PFSK-1 (cell line): Measurements from ENCODE around the gene MFSD6L.

ENCODE experiments used
- FOXP2 ChIP-seq: optimal IDR thresholded peaks from 2 replicates; pipeline ENCODE3; 2011; ENCODE audit warnings: borderline replicate concordance, control low read depth, inconsistent platforms; ENCODE audit not compliant: insufficient read depth; ENCODE audit errors: extremely low read length, extremely low read depth
- POLR2AphosphoS5 ChIP-seq: IDR thresholded peaks from 2 replicates; pipeline ENCODE4 v1.6.1; 2012; ENCODE audit warnings: low read depth, mild to moderate bottlenecking, control low read depth, low read length, moderate library complexity
- TAF1 ChIP-seq: IDR thresholded peaks from 2 replicates; pipeline ENCODE4 v1.6.1; 2012; ENCODE audit warnings: low read length, control low read depth, borderline replicate concordance; ENCODE audit not compliant: insufficient read depth
- TF ChIP-seq, protein P1 (sequence below), 2 experiments: IDR thresholded peaks; 2 replicates each; pipeline versions ENCODE4 v1.6.1 to v1.8.0; 2011 to 2012; ENCODE audit warnings: low read depth in 2 of 2, low read length in 2 of 2, control low read depth in 1 of 2, inconsistent platforms in 1 of 2, mild to moderate bottlenecking in 1 of 2, moderate library complexity in 1 of 2; ENCODE audit not compliant: insufficient read depth in 1 of 2

DNA sequence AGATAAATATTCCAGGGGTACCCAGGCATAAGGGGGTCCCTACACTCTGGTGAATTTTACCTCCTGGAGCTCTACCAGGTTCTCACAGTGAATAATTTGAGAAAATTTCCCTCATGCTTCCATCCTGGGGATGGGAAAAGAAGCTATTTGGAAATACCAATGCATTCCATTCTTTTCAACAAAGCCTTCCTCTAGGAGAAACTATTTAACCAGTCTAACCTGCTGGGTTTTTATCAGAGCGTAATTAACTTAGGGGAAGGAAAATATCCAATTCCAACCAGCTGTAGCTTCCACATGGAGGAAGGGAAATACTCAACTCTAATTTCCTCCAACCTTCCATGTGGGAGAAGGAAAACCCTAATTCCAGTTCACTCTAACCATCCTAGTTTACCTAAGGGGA, 17.0 kb downstream of the MFSD6L start:
- TF ChIP-seq, protein P1, sequence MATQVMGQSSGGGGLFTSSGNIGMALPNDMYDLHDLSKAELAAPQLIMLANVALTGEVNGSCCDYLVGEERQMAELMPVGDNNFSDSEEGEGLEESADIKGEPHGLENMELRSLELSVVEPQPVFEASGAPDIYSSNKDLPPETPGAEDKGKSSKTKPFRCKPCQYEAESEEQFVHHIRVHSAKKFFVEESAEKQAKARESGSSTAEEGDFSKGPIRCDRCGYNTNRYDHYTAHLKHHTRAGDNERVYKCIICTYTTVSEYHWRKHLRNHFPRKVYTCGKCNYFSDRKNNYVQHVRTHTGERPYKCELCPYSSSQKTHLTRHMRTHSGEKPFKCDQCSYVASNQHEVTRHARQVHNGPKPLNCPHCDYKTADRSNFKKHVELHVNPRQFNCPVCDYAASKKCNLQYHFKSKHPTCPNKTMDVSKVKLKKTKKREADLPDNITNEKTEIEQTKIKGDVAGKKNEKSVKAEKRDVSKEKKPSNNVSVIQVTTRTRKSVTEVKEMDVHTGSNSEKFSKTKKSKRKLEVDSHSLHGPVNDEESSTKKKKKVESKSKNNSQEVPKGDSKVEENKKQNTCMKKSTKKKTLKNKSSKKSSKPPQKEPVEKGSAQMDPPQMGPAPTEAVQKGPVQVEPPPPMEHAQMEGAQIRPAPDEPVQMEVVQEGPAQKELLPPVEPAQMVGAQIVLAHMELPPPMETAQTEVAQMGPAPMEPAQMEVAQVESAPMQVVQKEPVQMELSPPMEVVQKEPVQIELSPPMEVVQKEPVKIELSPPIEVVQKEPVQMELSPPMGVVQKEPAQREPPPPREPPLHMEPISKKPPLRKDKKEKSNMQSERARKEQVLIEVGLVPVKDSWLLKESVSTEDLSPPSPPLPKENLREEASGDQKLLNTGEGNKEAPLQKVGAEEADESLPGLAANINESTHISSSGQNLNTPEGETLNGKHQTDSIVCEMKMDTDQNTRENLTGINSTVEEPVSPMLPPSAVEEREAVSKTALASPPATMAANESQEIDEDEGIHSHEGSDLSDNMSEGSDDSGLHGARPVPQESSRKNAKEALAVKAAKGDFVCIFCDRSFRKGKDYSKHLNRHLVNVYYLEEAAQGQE (IDR thresholded peaks at IDR 0.05; ENCODE audit: insufficient read depth in 1 of 2, low read depth in 2 of 2, low read length in 2 of 2): no peak
- no peak for TF ChIP-seq POLR2AphosphoS5
- no peak for TF ChIP-seq TAF1
- TF ChIP-seq FOXP2: no peak
